Tibial nerve (tissue), 4 donors: Measurements from ENCODE around the gene RAE1. TPM values are rescaled to one million over a fixed set of nuclear protein-coding genes. Genes with fewer than 3 reads are reported as not detected.
A peak's percentile ranks its signal among the peaks of the same experiment; 100 is the strongest.

Source experiments
- DNase-seq, 2 donors: peaks; one replicate each; pipeline ENCODE4 v3.0.0-alpha.2; 2019; ENCODE audit warnings: low spot score in 2 of 2
- H3K27ac ChIP-seq, 4 donors: fragments of 200-600 bp; sonication (generic) in 3 of 4; one replicate each; pipeline ENCODE4 v1.5.1; 2017 to 2019; ENCODE audit warnings: mild to moderate bottlenecking in 1 of 4
- H3K27me3 ChIP-seq, 2 donors: fragments of 200-600 bp; sonication (generic) in 1 of 2; one replicate each; pipeline versions ENCODE4 v1.5.1 to v1.6.0; 2017 to 2019
- H3K36me3 ChIP-seq, 3 donors: fragments of 200-600 bp; sonication (generic); one replicate each; pipeline ENCODE4 v1.5.1; 2018 to 2019
- H3K4me1 ChIP-seq, 4 donors: fragments of 200-600 bp; sonication (generic) in 3 of 4; one replicate each; pipeline ENCODE4 v1.5.1; 2017 to 2019
- H3K4me3 ChIP-seq, 4 donors: fragments of 200-600 bp; sonication (generic) in 3 of 4; one replicate each; pipeline ENCODE4 v1.5.1; 2017 to 2019; ENCODE audit warnings: mild to moderate bottlenecking in 1 of 4, moderate library complexity in 1 of 4
- H3K9me3 ChIP-seq, 4 donors: fragments of 200-600 bp; sonication (generic) in 3 of 4; one replicate each; pipeline ENCODE4 v1.5.1; 2017 to 2019
- CTCF ChIP-seq, 5 experiments: fragments of 200-600 bp in 3 of 5; fragments of 450-650 bp in 2 of 5; sonication (generic) in 3 of 5; IDR thresholded peaks; one replicate each; pipeline ENCODE4 v1.5.1; 2016 to 2019; ENCODE audit warnings: antibody characterized with exemption in 5 of 5, mild to moderate bottlenecking in 3 of 5, moderate library complexity in 2 of 5
- EP300 ChIP-seq, 2 donors: sonication (generic); formaldehyde crosslinking; IDR thresholded peaks; one replicate each; pipeline ENCODE4 v1.6.1; 2017; ENCODE audit warnings: antibody characterized with exemption in 2 of 2, mild to moderate bottlenecking in 1 of 2
- POLR2A ChIP-seq, 2 donors: fragments of 450-650 bp; IDR thresholded peaks; one replicate each; pipeline ENCODE4 v1.6.1; 2017; ENCODE audit warnings: antibody characterized with exemption in 2 of 2, mild to moderate bottlenecking in 2 of 2, moderate library complexity in 2 of 2
- WGBS, 2 donors: methylation state at CpG; one replicate each; pipeline ENCODE4 v1.1.5; 2018; 5-methylcytosine and 5-hydroxymethylcytosine counted together
- total RNA-seq, 4 donors: library from RNA; depleted of rRNA; stranded (reverse); fragments of >200 nt; gene quantifications; one replicate each; pipeline ENCODE4 v1.1.0, GENCODE V29; 2016

Gene RAE1
- total RNA-seq, 4 donors from 2014 or later = 12.6 to 20.9 (median 19.0) TPM

DNA sequence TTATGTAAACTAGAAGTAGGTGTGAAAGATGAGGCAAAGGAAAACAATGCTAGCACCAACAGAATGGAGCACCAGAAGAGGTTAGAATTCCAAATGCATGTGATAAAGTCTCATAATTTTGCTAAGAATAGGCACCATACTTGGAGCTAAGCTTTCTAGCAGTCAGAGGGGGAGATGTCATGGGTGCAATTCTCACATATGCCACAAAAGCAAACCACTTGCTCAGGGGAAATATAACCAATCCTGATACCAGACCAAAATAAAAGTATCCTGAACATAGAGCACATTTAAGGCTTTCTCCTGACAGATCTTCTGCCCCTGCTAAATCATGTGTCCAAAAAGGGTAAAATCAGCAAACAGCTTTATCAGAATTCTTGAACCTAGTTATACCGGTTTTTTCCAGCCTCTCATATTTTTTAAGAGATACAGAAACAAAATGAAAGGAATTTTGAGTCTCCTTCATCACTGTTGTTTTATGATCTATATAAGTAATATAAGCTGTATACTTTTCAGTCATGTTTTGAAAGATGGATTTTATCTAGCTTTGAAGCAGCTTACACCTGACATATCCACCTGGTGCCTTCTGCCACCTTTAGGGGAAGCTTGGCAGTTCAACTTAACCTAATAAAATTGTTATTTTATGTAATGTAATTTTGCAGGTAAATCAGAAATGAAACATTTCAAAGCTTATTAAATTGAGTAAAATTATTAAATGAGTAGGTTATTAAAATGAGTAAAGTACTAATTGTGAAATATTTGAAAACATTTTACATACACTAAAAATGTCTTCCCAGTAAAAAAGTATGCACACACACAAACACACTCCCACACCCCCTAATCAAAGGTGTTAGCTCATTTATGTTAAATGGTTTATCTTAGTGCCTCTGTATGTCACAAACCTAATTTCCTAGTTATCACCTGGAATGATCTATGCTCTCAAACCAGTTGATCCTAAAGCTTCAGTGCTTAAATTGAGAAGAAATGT lies 18.7 kb upstream of the RAE1 start:
- Histone ChIP-seq H3K9me3 (no peaks in the 10 kb centered on the region), H3K27me3 (peaks cover 0 to 13% of the 10 kb centered on the region in 2 donors), H3K4me3 (no peak overlapping the region), H3K27ac (no peak overlapping the region), H3K4me1 (no peaks in the 10 kb centered on the region), H3K36me3 (no peaks in the 10 kb centered on the region)
- DNase-seq = no peak
- 60 to 72% methylated on average over 1 of the region's 1 CpG for WGBS, 2 donors
- TF ChIP-seq CTCF (IDR thresholded peaks at IDR 0.05) (no peak), EP300 (IDR thresholded peaks at IDR 0.05) (no peak), POLR2A (IDR thresholded peaks at IDR 0.05) (no peak)

GRCh38 chr20:57335392-57335791 lies 15.7 kb upstream of the RAE1 start:
- TF ChIP-seq CTCF (IDR thresholded peaks at IDR 0.05) = peak in 4 of 5 experiments; percentile 15 to 58 (median 30)
- no peak for TF ChIP-seq EP300 (IDR thresholded peaks at IDR 0.05)
- Histone ChIP-seq H3K27me3 (peaks cover 0 to 5% of the 10 kb centered on the region in 2 donors), H3K27ac (peak overlapping the region in 1 of 4 donors; percentile 13), H3K9me3 (no peaks in the 10 kb centered on the region), H3K4me3 (no peak overlapping the region), H3K4me1 (no peaks in the 10 kb centered on the region), H3K36me3 (no peaks in the 10 kb centered on the region)
- no peak for DNase-seq
- 46 to 50% methylated on average over 2 of the region's 2 CpGs for WGBS, 2 donors

- no peaks in the 10 kb centered on the region for H3K36me3 ChIP-seq
- H3K4me3 ChIP-seq = no peak overlapping the region
- H3K4me1 ChIP-seq = no peaks in the 10 kb centered on the region
- 57 to 63% methylated on average over 2 of the region's 2 CpGs for WGBS, 2 donors
- DNase-seq = no peak
- no peaks in the 10 kb centered on the region for H3K27me3 ChIP-seq
- H3K9me3 ChIP-seq = no peaks in the 10 kb centered on the region
- TF ChIP-seq CTCF (IDR thresholded peaks at IDR 0.05) = no peak
- TF ChIP-seq EP300 (IDR thresholded peaks at IDR 0.05) = no peak
- no peak for TF ChIP-seq POLR2A (IDR thresholded peaks at IDR 0.05)
- no peak overlapping the region for H3K27ac ChIP-seq
These were observed 9.4 kb upstream of the RAE1 start for GRCh38 chr20:57341663-57342062.

DNA sequence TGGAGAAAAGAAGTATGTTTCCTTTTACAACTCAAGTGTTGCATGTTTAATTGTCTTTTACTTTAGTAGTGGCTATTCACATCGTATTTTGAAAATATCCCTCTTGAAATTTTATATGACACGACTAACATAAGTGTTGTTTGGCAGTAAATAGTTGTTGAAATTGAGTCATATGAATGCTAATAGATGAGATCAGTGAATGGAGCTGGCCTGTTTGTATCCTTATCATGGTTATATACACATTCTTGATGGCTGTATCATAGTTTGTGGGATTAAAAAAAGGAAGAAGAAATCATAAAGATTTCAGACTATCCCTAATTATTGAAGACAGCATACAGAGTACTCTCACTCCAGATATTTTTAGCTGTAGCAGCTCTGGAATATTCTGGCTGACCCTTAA lies 8.2 kb upstream of the RAE1 start:
- Histone ChIP-seq H3K9me3 (no peaks in the 10 kb centered on the region), H3K4me1 (no peaks in the 10 kb centered on the region), H3K4me3 (no peak overlapping the region), H3K36me3 (no peaks in the 10 kb centered on the region), H3K27me3 (no peaks in the 10 kb centered on the region), H3K27ac (no peak overlapping the region)
- whole genome bisulfite sequencing, 2 donors = 33 to 56% methylated on average over 2 of the region's 2 CpGs
- no peak for DNase-seq
- no peak for TF ChIP-seq EP300 (IDR thresholded peaks at IDR 0.05)
- TF ChIP-seq CTCF (IDR thresholded peaks at IDR 0.05) = no peak
- no peak for TF ChIP-seq POLR2A (IDR thresholded peaks at IDR 0.05)

- H3K36me3 ChIP-seq = no peaks in the 10 kb centered on the region
- no peak overlapping the region for H3K27ac ChIP-seq
- no peaks in the 10 kb centered on the region for H3K27me3 ChIP-seq
- WGBS, 2 donors = 2% methylated on average over 4 of the region's 4 CpGs
- DNase-seq = peak; percentile 74 to 87
- H3K4me1 ChIP-seq = peaks cover 0 to under 1% (median 0%) of the 10 kb centered on the region in 4 donors
- no peak overlapping the region for H3K4me3 ChIP-seq
- no peaks in the 10 kb centered on the region for H3K9me3 ChIP-seq
- TF ChIP-seq CTCF (IDR thresholded peaks at IDR 0.05) = peak; percentile 68 to 85 (median 78)
- no peak for TF ChIP-seq POLR2A (IDR thresholded peaks at IDR 0.05)
These were observed 4.6 kb upstream of the RAE1 start for GRCh38 chr20:57346477-57346876.
